Heart right ventricle (tissue), 16 donors: Measurements from ENCODE around the gene DDAH1. TPM values are rescaled to one million over a fixed set of nuclear protein-coding genes. Genes with fewer than 3 reads are reported as not detected.

Experiments used
- ATAC-seq, 8 donors: fragments of 200-7000 bp; cut with Tn5 transposase; one replicate each; pipeline ENCODE4 v1.9.1; 2020; ENCODE audit warnings: mild to moderate bottlenecking in 8 of 8, moderate library complexity in 8 of 8, moderate number of reproducible peaks in 1 of 8
- DNase-seq, 2 donors: peaks; one replicate each; pipeline ENCODE4 v3.0.0-alpha.2; 2020
- H3K27ac ChIP-seq, 10 donors: fragments of 200-600 bp; sonication (generic) in 2 of 10; one replicate each; pipeline versions ENCODE4 v1.5.0 to v1.8.0; 2020 to 2022; ENCODE audit warnings: mild to moderate bottlenecking in 3 of 10
- H3K27me3 ChIP-seq, 7 donors: fragments of 200-600 bp; one replicate each; pipeline ENCODE4 v1.8.0; 2021 to 2022; ENCODE audit warnings: mild to moderate bottlenecking in 2 of 7
- H3K36me3 ChIP-seq, 9 donors: fragments of 200-600 bp; sonication (generic) in 1 of 9; one replicate each; pipeline versions ENCODE4 v1.5.0 to v1.8.0; 2020 to 2022; ENCODE audit warnings: mild to moderate bottlenecking in 2 of 9
- H3K4me1 ChIP-seq, 9 donors: fragments of 200-600 bp; sonication (generic) in 1 of 9; one replicate each; pipeline versions ENCODE4 v1.5.0 to v1.8.0; 2020 to 2022; ENCODE audit warnings: mild to moderate bottlenecking in 4 of 9
- H3K4me3 ChIP-seq, 10 donors: fragments of 200-600 bp; sonication (generic) in 2 of 10; one replicate each; pipeline versions ENCODE4 v1.5.0 to v1.8.0; 2020 to 2022; ENCODE audit warnings: mild to moderate bottlenecking in 7 of 10, moderate library complexity in 2 of 10
- H3K9me3 ChIP-seq, 11 donors: fragments of 200-600 bp in 10 of 11; sonication (generic) in 2 of 11; one replicate each; pipeline versions ENCODE4 v1.5.0 to v1.8.0; 2013 to 2022; ENCODE audit warnings: mild to moderate bottlenecking in 2 of 11, control low read depth in 1 of 11, moderate library complexity in 1 of 11
- WGBS, 2 donors: extraction: QIAGEN DNeasy Blood & Tissue Kit; methylation state at CpG; one replicate each; pipeline ENCODE4 v1.1.7; 2013; ENCODE audit warnings: inconsistent platforms in 1 of 2; 5-methylcytosine and 5-hydroxymethylcytosine counted together
- intact Hi-C, 10 donors: fragments of 100-400 bp; cut with DNase I; formaldehyde crosslinking; loops; one replicate each; pipeline versions ENCODE4 v1.11.1 to v1.14.2; 2022
- polyA plus RNA-seq, 2 donors: library from polyadenylated mRNA; stranded (reverse); fragments of 200-250 nt; gene quantifications; one replicate each; pipeline ENCODE4 v1.2.3, GENCODE V29; 2013
- total RNA-seq, 10 donors: library from RNA; stranded (reverse); fragmentation: NEBNext Ultra II Directional in 3 of 10; extraction: Animal tissue kit (Norgen Biotek cat#: 25700) in 3 of 10; gene quantifications; one replicate each; pipeline versions ENCODE4 v1.2.1 to v1.2.4, GENCODE V29; 2021 to 2023
- TF ChIP-seq, protein P1 (sequence below), 9 donors: fragments of 200-600 bp; sonication (generic) in 2 of 9; IDR thresholded peaks; one replicate each; pipeline versions ENCODE4 v1.5.0 to v1.8.0; 2021 to 2022; ENCODE audit warnings: antibody characterized with exemption in 9 of 9, mild to moderate bottlenecking in 5 of 9, moderate library complexity in 1 of 9
- donor health status: Arrhythmogenic right ventricular cardiomyopathy.
- donor health status: ischemic (EF 13 %, LVEDD 7.1; RV severe dilation, severe dysfunction).
- donor health status: healthy with polysubstance abuse.
- donor health status: DM: no; HTN: yes; CAD: no.
- donor health status: DM: no; HTN: no; CAD: no.
- donor health status: ischemic (EF 25% LVEDD 6.9; RV normal size, moderate dysfunction).
- donor health status: ischemic (EF 25% LVEDD 5.7; RV mildly dilated, moderate dysfunction).
- donor health status: healthy.
- donor health status: DM: yes; HTN: yes; CAD: no.
- donor health status: Ischemic cardiomyopathy.
- donor health status: ischemic (EF 35%, LVEDD 5.7; RV mildly dilated, moderate dysfunction).
- donor health status: nonischemic (EF 11% LVEDD 7.7; RV severe dilation, severe dysfunction).
- donor health status: DM: yes; HTN: yes; CAD: no.
- donor health status: PGD.
- donor health status: ischemic (EF 29% LVEDD 5.4; RV normal size, mild dysfunction).
- donor health status: nonischemic (EF 23%, LVEDD 6.1; RV moderate dilation, normal function).

DDAH1 gene
- total and polyA plus RNA-seq, 12 donors = 2.7 to 29.0 (median 16.6) TPM

DNA sequence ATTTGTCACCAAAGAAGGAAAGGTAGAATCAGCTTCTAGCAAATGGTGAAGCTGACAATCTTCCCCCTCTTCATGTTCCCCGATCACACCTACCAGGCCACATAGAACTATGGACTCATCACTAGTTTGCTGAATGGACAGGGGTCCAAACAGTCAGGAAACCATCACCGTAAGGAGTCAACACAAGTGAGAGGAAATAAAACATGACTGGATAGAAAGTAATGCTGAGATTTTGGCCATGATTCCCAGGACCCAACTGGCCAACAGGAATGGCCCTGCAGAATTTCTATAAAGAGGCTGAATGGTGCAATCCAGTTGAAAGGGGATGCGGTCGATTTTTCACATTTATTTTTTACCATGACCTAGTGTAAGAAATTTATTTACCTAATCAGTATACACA is 10.7 kb downstream of the DDAH1 start:
- Histone ChIP-seq H3K36me3 (no peaks in the 10 kb centered on the region), H3K27ac (peak overlapping the region in 7 of 10 donors; percentile 6 to 59 (median 22)), H3K9me3 (no peaks in the 10 kb centered on the region), H3K27me3 (no peaks in the 10 kb centered on the region), H3K4me1 (peaks cover 0 to 17% (median 7%) of the 10 kb centered on the region in 9 donors), H3K4me3 (no peak overlapping the region)
- peak in 1 of 8 donors; percentile 26 for ATAC-seq
- intact Hi-C loops = loop anchor here in 1 of 10 donors (5.0 kb wide), 1 partner anchor 92 kb away; no protein-coding TSS in a partner anchor
- TF ChIP-seq, protein P1, sequence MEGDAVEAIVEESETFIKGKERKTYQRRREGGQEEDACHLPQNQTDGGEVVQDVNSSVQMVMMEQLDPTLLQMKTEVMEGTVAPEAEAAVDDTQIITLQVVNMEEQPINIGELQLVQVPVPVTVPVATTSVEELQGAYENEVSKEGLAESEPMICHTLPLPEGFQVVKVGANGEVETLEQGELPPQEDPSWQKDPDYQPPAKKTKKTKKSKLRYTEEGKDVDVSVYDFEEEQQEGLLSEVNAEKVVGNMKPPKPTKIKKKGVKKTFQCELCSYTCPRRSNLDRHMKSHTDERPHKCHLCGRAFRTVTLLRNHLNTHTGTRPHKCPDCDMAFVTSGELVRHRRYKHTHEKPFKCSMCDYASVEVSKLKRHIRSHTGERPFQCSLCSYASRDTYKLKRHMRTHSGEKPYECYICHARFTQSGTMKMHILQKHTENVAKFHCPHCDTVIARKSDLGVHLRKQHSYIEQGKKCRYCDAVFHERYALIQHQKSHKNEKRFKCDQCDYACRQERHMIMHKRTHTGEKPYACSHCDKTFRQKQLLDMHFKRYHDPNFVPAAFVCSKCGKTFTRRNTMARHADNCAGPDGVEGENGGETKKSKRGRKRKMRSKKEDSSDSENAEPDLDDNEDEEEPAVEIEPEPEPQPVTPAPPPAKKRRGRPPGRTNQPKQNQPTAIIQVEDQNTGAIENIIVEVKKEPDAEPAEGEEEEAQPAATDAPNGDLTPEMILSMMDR (IDR thresholded peaks at IDR 0.05) = no peak
- no peak for DNase-seq
- 91 to 93% methylated on average over 4 of the region's 4 CpGs for WGBS, 2 donors

- no peak overlapping the region for H3K4me3 ChIP-seq
- 83% methylated on average over 2 of the region's 2 CpGs for WGBS, 2 donors
- no peak for DNase-seq
- TF ChIP-seq, protein P1 (IDR thresholded peaks at IDR 0.05) = no peak
- H3K9me3 ChIP-seq = no peaks in the 10 kb centered on the region
- H3K36me3 ChIP-seq = no peaks in the 10 kb centered on the region
- no peaks in the 10 kb centered on the region for H3K27me3 ChIP-seq
- intact Hi-C loops = loop anchor here in 1 of 10 donors (5.0 kb wide), 1 partner anchor 91 kb away; no protein-coding TSS in a partner anchor
- peak overlapping the region in 7 of 10 donors; percentile 6 to 59 (median 22) for H3K27ac ChIP-seq
- H3K4me1 ChIP-seq = peaks cover 0 to 18% (median 12%) of the 10 kb centered on the region in 9 donors
- peak in 7 of 8 donors; percentile 25 to 58 (median 36) for ATAC-seq
Observed at GRCh38 chr1:85453640-85454194, 11.2 kb downstream of the DDAH1 start.

GRCh38 chr1:85452948-85453347 is 12.0 kb downstream of the DDAH1 start:
- ATAC-seq (no peak), DNase-seq (no peak)
- Histone ChIP-seq H3K36me3 (no peaks in the 10 kb centered on the region), H3K4me1 (peaks cover under 1 to 26% (median 12%) of the 10 kb centered on the region in 9 donors), H3K4me3 (no peak overlapping the region), H3K9me3 (no peaks in the 10 kb centered on the region), H3K27ac (peak overlapping the region in 3 of 10 donors; percentile 8 to 59 (median 22)), H3K27me3 (no peaks in the 10 kb centered on the region)
- TF ChIP-seq, protein P1 (IDR thresholded peaks at IDR 0.05) = no peak
- 82% methylated on average over 2 of the region's 2 CpGs for WGBS, 2 donors
- intact Hi-C loops = loop anchor here in 1 of 10 donors (5.0 kb wide), 1 partner anchor 91 kb away; no protein-coding TSS in a partner anchor

- WGBS, 2 donors = 95 to 98% methylated on average over 2 of the region's 2 CpGs
- TF ChIP-seq, protein P1 (IDR thresholded peaks at IDR 0.05) = no peak
- Histone ChIP-seq H3K9me3 (no peaks in the 10 kb centered on the region), H3K4me3 (no peak overlapping the region), H3K27ac (no peak overlapping the region), H3K4me1 (peaks cover 5 to 41% (median 24%) of the 10 kb centered on the region in 9 donors), H3K36me3 (no peaks in the 10 kb centered on the region), H3K27me3 (no peaks in the 10 kb centered on the region)
- intact Hi-C loops = loop anchor here in 1 of 10 donors (5.0 kb wide), 1 partner anchor 89 kb away; no protein-coding TSS in a partner anchor
- DNase-seq (no peak), ATAC-seq (no peak)
Observed at GRCh38 chr1:85451236-85451830, 13.6 kb downstream of the DDAH1 start.
